Measurements from ENCODE around the gene LLGL2.
"Not testable (repeated sequence)": the region's sequence is repeated elsewhere in the genome, so short reads cannot be mapped to it uniquely, and the experiment has no call there.

Gene LLGL2

DNA sequence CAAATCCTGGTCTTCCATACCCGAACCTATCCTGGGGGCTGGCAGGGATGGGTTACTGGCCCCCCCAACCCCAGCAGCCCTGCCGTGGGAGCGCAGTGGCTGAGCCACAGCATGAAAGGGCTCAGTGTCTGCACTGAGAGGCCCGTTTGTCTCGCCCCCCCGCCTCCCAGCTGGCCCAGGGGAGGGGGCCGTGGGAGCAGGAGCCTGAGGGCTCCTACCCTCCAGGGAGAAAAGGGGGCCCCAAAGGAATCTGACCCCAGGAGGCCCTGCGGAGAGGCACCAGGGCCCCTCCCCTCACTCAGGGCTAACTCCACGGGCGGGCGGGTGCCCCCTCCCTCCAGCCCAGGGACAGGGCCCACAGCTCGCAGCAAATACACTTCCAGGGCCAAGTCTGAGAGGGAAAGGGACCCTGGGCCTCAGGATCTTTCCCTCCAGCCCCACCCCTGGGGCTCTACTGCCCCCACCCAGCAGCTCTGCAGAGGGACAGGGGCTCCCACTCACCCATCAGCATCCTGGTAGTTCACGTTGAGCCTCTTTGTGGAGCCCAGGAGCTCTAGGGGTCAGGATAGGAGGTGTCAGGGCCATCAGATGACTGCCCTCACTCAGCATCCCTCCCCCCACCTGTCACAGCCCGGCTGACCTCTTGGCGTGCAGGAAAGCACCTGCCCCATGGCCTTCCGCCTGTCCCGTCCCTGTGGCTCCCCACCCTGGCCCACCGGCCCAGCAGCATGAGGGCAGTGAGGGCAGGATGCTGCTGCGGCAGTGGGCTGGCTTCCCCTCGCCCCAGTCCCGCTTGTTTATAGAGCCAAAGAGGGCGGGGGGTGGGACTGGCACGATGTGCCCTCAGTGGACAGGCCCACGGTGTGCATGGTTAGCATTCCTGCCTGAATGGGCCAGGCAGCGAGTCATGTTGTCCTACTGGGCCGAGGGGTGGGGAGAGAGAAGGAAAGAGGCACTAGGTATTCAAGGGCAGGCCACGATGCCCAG lies 17.5 kb upstream of the LLGL2 start:
- DNase-seq (ENCODE audit: low read depth in 2 of 2): no peak

DNA sequence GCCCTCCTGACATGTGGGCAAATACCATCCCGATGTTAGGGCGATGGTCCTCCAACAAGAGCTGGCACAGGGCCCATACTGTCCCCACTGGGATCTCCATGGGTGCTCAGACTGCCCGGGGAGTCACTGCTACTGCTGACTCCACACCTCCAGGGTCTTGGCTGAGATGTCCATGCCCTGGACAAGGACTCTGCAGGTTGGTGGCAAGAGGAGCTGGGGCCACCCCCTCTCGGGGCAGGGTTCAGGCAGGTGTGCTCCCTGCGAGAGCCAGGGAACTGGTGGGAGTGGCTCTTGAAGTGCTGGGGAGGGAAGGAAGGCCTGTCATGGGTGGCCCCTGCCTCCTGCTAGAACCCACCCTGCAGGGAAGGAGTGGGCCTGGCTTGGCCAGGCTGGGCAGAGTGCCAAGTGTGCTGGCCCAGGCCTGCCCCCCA lies 16.6 kb upstream of the LLGL2 start:
- DNase-seq (ENCODE audit: low read depth in 2 of 2): no peak

DNA sequence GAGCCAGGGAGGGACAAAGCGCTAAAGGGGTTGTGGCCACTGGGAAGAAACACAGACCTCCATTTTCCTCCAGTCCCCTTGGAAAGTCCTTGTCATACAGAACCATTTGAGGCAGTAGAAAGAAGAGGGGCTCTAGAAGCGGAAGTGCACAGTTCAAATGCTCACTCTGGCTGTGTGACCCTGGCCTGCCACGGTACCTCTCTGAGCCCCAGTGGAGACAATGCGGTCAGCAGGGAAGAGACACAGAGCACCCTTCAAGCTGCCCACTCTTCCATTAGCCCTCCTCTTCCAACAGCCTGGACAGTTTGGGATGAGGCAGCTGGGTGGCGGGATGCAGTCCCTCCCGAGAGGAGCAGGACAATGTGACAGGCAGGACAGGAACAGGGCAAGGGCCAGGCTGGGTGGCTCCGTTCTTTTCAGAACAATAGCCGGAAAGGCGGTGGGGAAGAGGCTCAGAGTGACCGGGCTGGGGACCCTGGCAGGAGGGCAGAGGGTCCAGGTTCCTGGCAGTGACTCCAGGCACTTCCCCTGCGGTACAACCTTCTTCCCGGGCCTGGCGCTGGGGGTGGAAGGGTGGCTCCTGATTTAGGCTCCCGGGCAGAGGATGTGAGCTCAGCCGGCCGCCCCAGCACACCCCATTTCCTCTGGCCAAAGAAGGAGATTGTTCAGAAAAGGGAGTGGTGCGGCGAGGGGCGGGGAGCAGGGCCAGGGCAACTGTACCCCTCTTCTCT lies 15.8 kb upstream of the LLGL2 start:
- no peak for DNase-seq (ENCODE audit: low read depth in 2 of 2)

DNA sequence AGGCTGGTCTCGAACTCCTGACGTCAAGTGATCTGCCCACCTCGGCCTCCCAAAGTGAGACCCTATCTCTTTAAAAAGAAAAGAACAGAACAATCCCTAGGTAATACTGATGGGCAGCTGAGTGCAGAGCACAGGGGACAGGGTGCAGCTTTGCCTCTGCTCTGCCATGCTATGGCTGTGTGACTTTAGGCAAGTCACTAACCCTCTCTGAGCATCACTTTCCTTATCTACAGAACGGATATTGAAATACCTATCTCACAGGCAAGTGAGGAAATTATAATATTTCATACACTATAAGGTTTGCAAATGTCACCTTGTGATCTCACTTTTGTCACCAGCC lies 14.3 kb upstream of the LLGL2 start:
- no peak for DNase-seq (ENCODE audit: low read depth in 2 of 2)

DNA sequence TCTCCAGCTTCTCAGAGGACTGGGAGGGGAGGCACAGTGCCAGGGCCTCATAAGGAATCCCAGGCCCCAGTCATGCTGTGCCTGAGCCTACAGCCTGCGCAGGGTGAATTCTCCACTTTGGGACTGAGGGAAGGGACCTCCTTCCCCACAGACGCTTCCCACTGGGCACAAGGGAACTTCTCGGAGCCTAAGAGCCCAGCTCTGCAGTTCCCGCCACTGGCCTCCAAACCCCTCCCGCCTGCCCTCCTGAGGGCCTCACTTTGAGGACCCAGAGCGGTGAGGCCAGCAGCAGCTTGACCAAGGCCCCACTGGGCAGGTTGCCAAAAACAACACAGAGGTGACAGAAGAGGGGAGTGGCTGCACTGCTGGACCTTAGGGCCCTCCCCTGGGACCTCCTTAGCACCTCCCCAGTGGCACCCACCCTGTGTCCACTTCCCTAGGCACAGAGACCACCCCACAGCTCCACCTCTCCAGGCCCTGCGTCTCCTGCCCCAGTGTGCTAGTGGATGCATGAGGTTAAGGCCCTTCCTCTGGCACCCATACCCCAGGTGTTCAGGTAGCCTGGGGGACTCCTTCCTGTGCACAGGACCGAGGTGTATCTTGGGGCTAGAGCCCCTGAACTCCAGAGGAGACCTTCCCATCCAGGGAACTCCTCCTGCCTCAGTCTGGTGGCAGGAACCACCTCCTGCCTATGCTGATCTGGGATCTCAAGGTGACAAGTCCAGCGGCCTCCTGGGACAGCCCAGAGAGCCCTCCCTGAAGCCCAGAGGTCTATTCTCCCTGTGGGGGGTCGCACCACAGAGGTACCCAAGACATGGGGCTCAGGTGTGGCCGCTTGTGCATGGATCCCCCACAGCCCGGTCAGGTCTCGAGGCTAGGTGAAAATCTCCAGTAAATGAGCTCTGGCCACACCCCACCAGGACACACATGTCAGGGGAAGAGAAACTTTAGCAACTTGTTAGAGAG lies 13.6 kb upstream of the LLGL2 start:
- DNase-seq (ENCODE audit: low read depth in 2 of 2): no peak

DNA sequence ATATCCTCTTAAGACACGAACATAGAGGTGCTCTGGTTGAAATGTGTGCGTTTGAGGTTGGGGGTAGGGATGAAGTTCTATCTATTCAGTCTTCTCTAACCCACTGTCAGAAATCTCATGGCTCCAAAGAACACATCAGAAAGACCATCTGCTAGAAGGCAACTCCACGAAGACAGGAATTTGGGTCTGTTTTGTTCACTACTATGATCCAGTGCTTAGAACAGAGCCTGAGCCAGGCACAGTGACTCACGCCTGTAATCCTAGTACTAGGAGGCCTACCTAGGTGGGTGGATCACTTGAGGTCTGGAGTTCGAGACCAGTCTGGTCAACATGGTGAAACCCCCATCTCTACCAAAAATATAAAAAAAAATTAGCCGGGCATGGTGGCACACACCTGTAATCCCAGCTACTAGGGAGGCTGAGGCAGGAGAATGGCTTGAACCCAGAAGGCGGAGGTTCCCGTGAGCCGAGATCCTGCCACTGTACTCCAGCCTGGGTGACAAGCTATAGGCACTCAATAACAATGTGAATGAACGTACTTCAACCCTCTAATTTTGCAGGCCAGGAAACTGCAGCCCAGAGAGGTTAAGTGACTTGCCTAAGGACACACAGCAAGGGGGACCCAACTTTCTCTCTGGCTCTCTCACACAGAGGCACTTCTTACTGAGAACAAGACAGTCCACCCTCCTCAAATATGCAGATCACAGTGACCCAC lies 12.4 kb upstream of the LLGL2 start:
- DNase-seq (ENCODE audit: low read depth in 2 of 2): no peak

DNA sequence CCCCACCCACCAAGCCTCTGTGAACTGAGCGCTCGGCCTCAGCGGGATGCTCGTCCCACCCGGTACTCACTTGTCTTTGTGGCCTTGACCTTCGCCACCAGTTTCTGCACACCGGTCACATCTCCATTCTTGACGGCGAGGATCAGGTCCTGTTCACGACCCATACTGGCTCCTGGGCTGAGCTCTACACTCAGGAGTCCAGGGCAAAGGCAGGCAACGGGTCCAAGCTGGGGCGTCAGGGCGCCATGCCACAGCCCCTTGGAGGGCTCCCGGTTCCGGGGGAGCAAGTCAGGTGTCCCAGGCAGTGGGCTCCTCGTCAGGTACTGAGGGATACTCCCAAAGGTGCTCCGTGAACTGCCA lies 11.9 kb upstream of the LLGL2 start:
- no peak for DNase-seq (ENCODE audit: low read depth in 2 of 2)

DNA sequence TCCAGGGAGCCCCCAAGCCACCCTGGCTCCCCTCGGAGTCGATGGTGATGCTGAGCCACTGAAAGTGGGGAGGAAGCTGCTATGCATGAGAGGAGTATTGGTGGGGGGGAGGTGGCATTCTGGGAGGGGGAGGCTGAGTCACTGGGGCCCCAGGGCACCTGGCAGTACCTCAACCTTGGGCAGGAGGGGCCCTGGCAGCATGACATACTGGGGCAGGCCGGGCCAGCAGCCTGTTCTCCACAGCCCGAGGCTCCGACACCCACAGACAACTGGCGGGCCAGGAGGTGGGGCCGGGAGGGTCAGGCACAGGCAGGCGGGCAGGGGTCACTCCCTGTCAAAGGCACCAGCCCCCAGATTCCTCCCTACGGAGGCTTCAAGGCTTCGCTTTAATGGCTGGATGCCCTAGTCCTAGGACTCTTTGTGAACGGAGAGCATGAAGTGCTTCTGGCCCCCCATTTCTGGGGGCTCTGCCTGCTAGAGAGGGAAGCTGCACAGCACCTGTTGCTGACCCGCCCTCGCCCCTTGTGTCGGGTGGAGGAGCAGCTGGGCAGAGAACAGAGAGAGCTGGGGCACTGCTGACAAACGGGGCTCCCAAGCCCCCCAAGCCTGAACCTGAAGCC lies 11.1 kb upstream of the LLGL2 start:
- DNase-seq (ENCODE audit: low read depth in 2 of 2): no peak

DNA sequence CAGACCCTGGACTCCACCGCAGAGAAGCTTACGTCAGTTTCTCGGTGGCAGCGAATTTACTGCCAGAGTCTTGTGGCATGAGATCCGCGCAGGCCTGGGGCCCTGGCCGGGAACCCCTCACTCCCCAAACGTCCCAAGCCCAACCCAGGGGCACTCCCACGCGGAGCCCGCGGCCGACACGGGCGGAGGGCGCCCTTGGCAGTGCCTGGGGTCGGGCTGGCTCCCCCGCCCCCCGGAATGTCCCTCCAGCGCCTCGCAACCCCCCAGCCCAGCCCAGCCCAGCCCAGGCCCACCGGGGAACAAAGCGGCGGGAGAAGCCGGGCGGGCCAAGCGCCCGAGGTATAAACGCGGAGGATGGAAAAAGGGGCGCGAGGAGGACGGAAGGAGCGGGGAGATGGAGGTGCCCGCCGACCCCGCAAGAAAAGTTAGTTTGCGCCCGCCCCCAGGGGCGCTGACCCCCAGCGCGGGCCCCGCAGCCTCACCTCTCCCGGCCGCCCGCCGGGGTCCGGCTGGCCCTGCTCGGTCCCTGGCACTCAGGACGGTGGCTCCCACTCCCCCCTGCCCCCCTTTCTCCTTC lies 10.5 kb upstream of the LLGL2 start:
- DNase-seq (ENCODE audit: low read depth in 2 of 2): no peak

DNA sequence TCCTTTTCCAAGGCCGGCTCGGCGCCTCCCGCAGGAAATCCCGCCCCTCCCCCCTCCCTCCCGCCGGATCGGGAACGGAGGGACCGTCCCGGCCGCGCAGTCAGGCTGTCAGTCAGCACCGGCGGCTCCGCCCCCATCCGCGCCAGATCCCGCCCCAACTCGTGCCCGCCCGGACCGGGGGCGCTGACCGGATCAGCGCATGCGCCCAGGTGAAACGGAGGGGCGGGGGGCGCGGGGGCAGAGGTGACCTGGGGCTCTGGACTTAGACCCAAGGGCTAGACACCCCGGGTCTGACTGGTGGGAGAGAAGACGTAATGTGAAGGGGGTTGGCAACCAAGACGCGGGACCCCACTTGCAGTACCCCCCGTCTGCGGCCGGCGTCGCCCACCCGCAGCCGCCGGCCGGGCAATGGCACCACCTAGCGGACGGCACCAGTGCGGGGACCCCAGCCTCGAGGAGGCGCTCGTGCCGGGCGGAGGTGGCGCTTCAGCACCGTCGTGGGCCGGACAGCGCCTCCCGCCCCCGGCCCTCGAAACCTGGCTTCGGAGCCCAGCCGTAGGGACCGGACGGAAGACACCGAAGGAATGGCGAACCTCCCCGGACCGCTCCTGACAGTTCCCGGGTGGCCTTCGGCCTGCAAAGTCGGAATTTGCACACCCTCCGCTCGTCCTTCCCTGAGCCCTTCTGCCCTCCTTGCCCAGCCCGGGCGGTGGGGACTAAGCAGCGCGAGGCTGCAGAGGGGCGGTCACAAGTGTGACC lies 9.8 kb upstream of the LLGL2 start, which contains the start of gene CASKIN2:
CASKIN2 (minus strand) TSS at position 42 of the 759 bp plus-strand sequence. CDS start 1,733 bp downstream, outside the sequence.
- peak; percentile 79 to 82 for DNase-seq (ENCODE audit: low read depth in 2 of 2)

DNA sequence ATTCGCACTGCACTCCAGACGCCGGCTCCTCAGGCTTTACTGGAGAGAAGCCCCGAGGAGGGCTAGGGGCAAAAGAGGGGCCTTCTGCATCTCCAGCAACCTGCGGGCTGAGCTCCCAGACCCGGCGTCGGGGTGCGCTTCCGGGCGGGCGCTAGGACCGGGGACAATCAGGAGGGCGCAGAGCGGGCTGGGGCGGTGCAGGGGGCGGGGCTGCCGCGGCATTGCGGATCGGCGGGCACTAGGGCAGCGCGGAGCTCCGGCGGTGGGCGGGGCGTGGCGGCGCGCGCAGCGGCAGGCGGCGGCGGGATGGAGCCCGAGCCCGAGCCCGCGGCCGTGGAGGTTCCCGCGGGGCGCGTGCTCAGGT lies 9.3 kb upstream of the LLGL2 start, which contains the start of gene TSEN54:
TSEN54 (plus strand) TSS at position 274 of the 364 bp plus-strand sequence; CDS start at position 307, 33 bp downstream.
- DNase-seq (ENCODE audit: low read depth in 2 of 2): peak; percentile 94 to 96

DNA sequence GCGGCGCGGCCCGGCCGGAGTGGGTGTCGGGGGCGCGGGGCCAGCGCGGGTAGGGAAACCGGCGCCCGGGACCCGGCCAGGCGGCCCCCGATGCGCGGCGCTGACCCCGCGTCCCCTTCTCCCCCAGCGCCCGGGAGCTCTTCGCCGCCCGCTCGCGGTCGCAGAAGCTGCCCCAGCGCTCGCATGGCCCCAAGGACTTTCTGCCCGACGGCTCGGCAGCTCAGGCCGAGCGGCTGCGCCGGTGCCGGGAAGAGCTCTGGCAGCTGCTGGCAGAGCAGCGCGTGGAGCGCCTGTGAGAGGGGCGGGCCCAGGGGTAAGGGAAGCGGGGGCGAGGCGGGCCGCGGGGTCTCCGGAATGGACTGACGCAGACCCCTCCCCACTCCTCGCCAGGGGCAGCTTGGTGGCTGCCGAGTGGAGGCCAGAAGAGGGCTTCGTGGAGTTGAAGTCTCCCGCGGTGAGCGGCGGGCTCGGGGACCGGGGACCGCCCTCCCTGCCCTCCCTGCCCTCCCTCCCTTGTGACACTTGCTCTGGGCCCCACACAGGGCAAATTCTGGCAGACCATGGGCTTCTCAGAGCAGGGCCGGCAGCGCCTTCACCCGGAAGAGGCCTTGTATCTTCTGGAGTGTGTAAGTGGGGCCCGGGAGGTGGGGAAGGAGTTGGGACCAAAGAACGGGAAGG lies 8.7 kb upstream of the LLGL2 start:
- no peak for DNase-seq (ENCODE audit: low read depth in 2 of 2)

DNA sequence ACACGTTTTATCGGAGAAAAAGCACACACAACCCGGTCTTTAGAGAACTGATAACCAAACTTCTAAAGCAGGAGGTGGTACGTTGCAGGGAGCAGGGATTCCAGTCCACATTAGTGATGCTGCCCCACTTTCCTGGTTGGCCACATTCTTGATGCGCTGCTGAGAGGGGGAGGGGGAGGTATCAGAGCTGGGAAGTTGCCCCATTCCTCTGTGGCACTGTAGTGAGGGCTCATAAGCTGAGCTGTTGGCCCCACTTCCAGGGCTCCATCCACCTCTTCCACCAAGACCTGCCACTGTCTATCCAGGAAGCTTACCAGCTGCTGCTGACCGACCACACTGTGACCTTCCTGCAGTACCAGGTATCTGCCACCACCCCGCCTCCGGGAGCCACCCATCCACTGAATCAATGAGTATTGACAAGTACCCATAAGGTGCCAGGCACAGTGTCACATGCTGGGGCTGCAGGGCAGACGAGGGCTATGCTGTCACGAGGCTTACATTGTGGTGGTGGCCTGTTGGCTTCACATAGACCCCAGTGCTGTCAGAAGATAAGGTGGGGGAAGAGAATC lies 8.1 kb upstream of the LLGL2 start:
- DNase-seq (ENCODE audit: low read depth in 2 of 2): peak in 1 of 2 donors; percentile 17

DNA sequence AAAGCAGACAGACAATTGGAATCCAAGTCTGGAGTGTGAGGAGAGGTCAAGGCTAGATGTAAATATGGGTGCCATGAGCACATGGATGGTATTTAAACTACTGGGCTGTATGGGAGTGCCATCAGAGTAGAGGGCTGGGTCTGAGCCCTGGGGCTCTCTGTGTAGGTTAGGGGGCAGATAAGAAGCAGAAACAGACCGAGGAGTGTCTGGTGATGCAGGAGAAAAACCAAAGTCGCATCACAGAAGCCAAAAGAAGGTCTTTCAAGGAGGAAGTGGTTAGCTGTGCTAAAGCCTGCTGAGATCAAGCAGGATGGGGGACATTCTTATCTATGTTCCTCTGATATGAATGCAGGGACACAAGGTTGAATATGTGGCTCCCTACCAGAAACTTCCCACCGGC lies 7.3 kb upstream of the LLGL2 start:
- DNase-seq (ENCODE audit: low read depth in 2 of 2): peak in 1 of 2 donors; percentile 24

DNA sequence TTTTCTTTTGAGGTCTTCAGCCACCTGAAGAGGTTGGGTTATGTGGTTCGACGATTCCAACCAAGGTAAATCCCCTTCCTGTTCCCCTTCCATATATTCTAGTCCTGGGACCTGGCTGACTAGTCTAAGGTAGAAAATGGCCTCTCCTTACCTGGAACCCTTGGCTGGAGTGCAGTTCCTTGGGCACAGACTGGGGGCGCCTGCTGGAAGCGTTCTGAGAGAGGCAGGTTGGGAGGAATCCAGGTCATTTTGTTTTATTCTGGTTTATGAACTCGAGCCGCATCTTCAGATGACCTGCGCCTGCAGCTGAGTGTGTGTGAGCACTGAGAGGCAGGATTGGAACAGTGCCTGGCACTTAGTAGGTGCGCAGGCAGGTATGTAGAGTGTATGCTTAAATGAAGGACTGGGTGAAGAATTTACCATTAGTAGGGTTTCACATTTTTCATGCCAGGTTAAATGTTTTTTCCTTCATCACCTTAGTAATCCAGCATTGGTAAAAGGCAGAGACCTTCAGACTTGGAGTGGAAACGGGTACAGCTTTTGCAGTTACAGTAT lies 6.4 kb upstream of the LLGL2 start:
- DNase-seq (ENCODE audit: low read depth in 2 of 2): no peak

DNA sequence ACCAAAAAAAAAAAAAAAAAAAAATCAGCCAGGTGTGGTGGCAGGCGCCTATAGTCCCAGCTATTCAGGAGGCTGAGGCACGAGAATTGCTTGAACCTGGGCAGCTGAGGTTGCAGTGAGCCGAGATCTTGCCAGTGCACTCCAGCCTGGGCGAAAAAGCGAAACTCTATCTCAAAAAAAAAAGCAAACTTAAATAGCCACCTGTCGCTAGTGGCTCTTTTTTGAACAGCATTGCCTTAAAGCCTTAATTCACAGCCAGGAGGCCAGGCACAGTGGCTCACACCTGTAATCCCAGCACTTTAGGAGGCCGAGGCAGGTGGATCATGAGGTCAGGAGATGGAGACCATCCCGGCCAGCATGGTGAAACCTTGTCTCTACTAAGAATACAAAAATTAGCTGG lies 5.1 kb upstream of the LLGL2 start:
- not testable (repeated sequence) for DNase-seq (ENCODE audit: low read depth in 2 of 2)

DNA sequence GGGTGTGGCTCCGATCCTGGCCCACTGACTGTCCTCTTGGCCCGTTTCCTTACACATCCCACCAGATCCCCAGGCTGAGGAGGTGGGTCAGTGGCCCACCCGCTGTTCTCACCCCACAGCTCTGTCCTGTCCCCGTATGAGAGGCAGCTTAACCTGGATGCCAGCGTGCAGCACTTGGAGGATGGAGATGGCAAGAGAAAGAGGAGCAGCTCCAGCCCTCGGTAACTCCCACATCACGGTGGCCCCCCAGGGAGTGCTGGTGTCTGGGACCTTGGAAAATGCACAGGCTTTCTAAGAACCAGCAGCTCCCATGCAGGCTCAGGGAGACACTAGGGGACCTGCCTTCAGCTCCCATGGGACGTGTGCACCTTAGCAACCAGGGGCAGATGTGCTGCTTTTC lies 4.2 kb upstream of the LLGL2 start:
- DNase-seq (ENCODE audit: low read depth in 2 of 2): no peak
